ENCODE measurements around the gene CTTNBP2NL.

GRCh38 chr1:112461200-112461871 is 65.3 kb downstream of the CTTNBP2NL start:
- TF ChIP-seq FOXM1 (IDR thresholded peaks at IDR 0.05; ENCODE audit: borderline replicate concordance) = no peak
- TF ChIP-seq ZNF384 (IDR thresholded peaks at IDR 0.05) = no peak
- TF ChIP-seq SP1 (IDR thresholded peaks at IDR 0.05) = no peak
- no peak for TF ChIP-seq L3MBTL2 (conservative IDR thresholded peaks at IDR 0.05)
- no peak for TF ChIP-seq FOXK2 (IDR thresholded peaks at IDR 0.05)

Measured in HEK293T (cell line).